Activated CD4-positive, alpha-beta T cell treated with anti-CD3 and anti-CD28 coated beads, Interleukin-2, amount 50 U/mL, for 16 hours (primary cell): ENCODE measurements around the gene APBB1.

ENCODE experiments used
- DNase-seq: peaks from one replicate; pipeline ENCODE4 v3.0.0-alpha.2; 2020

APBB1 gene

GRCh38 chr11:6389905-6390717 is 28.8 kb downstream of the APBB1 start, which contains the start of gene SMPD1:
TSS of gene SMPD1 (plus strand) at chr11:6390474. CDS start at chr11:6390599, 125 bp downstream.
- peak; percentile 96 for DNase-seq

DNA sequence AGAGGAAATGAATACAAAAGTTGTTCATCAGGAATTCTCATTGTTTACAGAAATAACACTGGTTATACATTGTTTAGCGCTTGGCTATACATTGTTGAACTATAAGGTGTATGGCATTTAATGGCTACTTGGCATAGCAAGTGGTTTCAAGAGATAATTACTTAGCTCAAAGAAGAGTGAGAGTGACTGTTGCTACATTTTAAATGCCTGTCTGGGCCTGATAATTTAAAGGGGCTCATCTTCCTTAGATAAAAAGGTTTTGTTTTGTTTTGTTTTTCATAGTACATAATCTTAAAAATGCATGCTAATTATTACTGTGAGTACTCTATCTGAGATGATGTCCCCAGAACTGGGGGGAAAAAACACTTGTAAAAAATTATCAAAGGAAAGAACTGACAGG is 30.1 kb downstream of the APBB1 start:
- no peak for DNase-seq

GRCh38 chr11:6387811-6388599 is 30.9 kb downstream of the APBB1 start:
- DNase-seq, result no peak

GRCh38 chr11:6385046-6385777 is 33.7 kb downstream of the APBB1 start:
- no peak for DNase-seq

DNA sequence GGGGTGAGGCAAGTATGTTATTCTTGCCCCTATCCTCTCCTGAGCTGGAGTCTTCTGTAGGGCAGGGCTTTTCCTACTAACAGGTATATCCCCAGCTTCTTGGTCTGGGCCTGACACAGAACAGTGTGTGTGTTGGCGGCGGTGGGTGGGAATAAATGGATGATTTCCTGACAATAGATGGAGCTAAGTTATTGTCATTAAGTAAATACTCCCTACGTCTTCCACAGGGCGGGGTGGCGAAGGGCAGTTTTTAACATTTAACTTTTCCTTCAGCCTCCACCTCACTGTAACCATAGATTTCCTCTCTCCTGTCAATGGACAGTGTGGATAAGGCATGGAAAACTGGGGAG is 40.3 kb downstream of the APBB1 start:
- DNase-seq, result no peak

GRCh38 chr11:6377902-6378639 is 40.8 kb downstream of the APBB1 start:
- no peak for DNase-seq

DNA sequence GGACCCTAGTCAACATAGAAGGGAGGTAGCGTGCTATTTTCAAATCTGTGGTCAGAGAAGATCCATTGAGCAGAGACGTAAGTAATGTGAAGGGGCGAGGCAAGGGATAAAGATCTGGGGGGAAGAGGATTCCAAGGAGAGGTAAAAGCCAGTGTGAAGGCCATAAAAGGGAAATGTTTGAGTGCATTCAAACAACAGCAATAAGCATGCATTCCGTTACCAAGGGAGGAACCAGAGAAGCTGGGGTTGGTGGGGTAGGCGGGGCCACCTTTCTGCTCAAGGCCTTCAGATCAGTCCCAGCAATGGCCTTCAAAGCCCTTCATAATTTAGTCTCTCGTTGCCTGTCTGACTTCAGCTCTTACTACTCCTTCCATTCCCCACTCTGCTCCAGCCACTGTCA is 47.1 kb downstream of the APBB1 start:
- DNase-seq, result no peak

DNA sequence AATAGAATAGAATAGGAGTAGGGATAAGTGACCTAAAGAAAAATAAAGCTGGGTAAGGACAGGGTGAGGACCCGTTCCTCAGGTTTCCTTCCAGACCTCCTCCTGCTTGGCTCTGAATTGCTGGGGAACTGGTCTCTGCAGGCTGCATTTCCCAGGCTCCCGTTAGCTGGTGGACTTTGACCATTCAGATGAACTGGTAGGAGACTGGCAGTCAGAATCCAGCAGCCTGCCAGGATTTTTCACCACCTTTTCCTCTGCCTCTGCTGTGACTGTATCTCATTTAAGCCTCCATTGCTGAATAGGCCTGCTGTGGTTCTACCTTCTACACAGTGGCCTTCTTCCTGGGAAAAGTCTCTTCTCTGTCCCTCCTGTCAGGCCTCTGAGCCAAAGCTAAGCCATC is 53.2 kb downstream of the APBB1 start:
- no peak for DNase-seq

DNA sequence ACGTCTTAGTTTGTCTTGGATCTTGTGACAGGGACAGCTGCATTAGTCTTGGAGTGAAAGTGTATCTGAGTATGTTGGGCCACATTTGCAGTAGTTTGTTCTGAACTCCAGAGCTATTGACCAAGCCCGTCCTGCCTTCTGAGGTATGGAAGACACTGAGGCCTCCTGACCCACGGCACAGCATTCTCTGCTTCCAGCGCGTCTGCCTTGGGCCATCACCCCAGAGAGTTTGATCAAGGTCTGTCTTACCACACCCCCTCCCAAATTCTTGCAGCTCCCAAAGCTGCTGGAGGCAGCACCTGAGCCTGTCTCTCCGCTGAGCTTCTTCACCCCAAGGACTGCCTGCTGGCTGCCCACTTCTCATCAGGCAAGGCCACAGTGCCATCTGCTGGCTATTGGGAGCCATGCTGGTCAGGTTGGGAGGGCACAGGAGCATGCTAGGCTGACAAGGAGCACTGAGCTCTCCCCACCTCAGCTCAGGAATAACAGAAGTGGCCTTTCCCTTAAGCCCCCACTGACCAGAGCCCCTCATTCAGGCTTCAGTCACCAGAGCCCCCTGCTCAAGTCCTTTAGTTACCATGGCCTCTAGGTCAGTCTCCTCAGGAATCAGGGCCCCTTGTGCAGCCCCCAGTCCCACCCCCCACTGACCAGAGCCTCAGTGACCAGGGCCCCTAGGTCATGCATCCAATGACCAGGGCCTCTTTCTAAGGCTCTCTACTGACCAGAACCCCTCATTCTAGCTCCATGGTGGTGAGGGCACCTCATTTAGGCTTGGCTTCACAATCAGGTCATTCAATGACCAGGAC is 55.8 kb downstream of the APBB1 start:
- peak; percentile 75 for DNase-seq

DNA sequence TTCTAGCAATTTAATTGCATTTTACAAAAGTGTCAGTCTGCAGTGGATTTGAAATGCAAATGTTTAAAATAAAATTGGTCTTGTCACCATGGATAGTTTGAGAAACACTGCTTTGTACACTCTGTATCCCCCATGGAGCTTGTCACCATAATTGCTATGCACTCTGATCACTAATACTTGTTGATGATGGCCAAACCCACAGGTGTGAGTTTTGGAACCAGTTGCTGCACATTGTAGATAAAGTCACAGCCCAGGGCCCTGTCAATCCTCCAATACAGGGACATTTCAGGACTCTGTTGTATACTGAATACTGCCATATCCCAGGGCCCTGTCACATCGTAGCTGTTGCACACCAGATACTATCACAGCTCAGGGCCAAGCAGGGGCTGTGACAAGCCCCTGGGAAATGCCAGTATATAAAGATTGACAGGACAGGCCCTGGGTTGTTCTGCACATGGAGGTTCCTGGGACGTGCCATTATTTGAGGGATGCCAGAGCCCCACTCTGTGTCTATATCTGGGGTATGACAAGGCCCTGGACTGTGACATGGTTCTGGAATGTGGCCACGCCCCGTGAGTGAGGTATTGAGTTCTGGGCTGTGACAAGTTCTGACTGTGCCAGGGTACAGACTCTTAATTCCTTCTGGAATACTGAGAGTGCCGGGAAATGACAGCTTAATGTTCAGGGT is 56.6 kb downstream of the APBB1 start:
- DNase-seq, result no peak

DNA sequence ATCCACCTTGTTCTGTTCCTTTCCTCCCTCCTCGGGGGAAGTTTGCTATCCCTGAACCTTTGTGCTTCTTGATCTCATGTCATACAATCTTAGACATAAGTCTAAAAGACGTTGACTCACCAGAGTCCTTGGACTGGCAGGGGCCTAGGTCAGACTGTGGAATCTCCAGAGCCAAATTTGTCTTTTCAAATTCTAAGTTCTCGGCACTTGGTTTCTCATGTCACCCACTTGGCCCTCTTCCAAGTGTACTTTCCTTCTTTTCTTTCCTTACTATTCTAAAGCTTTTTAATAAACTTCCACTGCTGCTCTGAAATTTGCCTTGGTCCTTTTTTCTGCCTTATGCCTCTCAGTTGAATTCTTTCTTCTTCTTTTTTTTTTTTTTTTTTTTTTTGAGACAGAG is 58.7 kb downstream of the APBB1 start:
- no peak for DNase-seq

DNA sequence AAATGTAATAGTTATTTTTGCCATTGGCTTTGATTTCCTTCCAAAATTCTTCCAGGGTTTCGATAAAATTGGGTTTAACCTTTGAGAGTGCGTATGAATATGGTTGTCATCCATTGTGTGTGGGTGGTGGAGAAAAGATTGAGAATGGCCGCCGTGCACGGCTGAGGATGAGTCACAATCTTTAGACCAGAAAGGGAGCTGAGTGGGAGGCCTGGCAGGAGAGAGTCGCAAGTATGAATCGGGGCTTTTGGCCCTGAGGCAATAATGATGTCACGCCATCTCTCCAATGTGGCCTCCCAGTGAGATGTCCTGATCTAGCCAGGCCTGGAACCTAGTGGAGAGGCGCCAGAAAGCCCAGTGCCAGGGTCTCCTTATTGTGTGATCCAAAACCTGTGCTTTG is 61.7 kb downstream of the APBB1 start:
- peak; percentile 40 for DNase-seq

- no peak for DNase-seq
Measured at GRCh38 chr11:6356503-6357055, 62.3 kb downstream of the APBB1 start.

- no peak for DNase-seq
Measured at GRCh38 chr11:6354651-6355485, 64.0 kb downstream of the APBB1 start.

GRCh38 chr11:6353367-6353987 is 65.4 kb downstream of the APBB1 start:
- peak; percentile 74 for DNase-seq

- DNase-seq, result peak; percentile 64
Measured at GRCh38 chr11:6351782-6352382, 67.0 kb downstream of the APBB1 start.

DNA sequence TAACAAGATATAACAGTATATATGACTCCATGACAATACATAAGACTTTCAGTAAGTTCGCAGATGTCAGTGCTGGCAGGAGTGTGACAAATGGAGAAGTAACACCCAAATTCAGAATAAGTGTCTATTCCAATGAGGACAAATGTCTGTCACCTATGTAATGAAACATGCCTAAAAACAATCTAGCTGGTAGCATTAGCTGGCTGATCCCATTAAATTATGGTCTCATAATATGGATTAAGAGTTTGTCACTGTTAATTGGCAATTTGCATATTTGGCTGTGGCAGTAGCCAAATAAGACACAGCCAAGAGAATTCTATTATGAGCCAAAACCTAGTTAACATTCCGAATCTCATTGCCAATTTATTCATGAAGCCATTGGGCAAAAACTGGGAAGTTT is 68.4 kb downstream of the APBB1 start:
- DNase-seq, result no peak

- no peak for DNase-seq
Measured at GRCh38 chr11:6350043-6350442, 68.9 kb downstream of the APBB1 start.

- no peak for DNase-seq
Measured at GRCh38 chr11:6345366-6345765, 73.5 kb downstream of the APBB1 start.
